Measurements from ENCODE around the gene KCP. TPM values are rescaled to one million over a fixed set of nuclear protein-coding genes. Genes with fewer than 3 reads are reported as not detected.

The KCP gene
- total RNA-seq, 2 experiments from 2014 or later, result 1.4 to 2.3 TPM

GRCh38 chr7:128904381-128905197 is 5.9 kb downstream of the KCP start:
- ChIA-PET POLR2A (no interaction called here), CTCF (ENCODE audit: unreplicated experiment) (no interaction called here)
- no peaks in the 10 kb centered on the region for H3K36me3 ChIP-seq (ENCODE audit: insufficient read depth, low read length)
- peaks cover 9% of the 10 kb centered on the region; the same call in 1 of the 2 replicates for H3K9me3 ChIP-seq (ENCODE audit: low read length)
- peak; percentile 85 for DNase-seq (ENCODE audit: low spot score)
- no TSS peak for BruUV-seq (replicated peaks)
- no peaks in the 10 kb centered on the region for H4K20me1 ChIP-seq (ENCODE audit: insufficient read depth, low read length)
- no peak overlapping the region for H3K27ac ChIP-seq (ENCODE audit: low read depth, low read length, poor library complexity, severe bottlenecking)
- peak overlapping the region; percentile 87 for H2AFZ ChIP-seq (ENCODE audit: low read length)
- no peak overlapping the region for H3K4me3 ChIP-seq (ENCODE audit: low read depth, low read length, poor library complexity, severe bottlenecking)
- H3K9me2 ChIP-seq (ENCODE audit: insufficient read depth, low read length), result no peaks in the 10 kb centered on the region
- H3K4me2 ChIP-seq (ENCODE audit: low read length), result peak overlapping the region; percentile 40
- intact Hi-C loops (cut with micrococcal nuclease; ENCODE audit: unreplicated experiment), result loop anchor here (1.0 to 5.0 kb wide), 2 partner anchors 187 to 308 kb away; no protein-coding TSS in a partner anchor
- H3K79me2 ChIP-seq (ENCODE audit: insufficient read depth, low read depth, low read length), result no peaks in the 10 kb centered on the region
- TF ChIP-seq EZH2phosphoT487 (IDR thresholded peaks at IDR 0.05; ENCODE audit: borderline replicate concordance, low read depth, low read length), result no peak
- TF ChIP-seq, protein P1, sequence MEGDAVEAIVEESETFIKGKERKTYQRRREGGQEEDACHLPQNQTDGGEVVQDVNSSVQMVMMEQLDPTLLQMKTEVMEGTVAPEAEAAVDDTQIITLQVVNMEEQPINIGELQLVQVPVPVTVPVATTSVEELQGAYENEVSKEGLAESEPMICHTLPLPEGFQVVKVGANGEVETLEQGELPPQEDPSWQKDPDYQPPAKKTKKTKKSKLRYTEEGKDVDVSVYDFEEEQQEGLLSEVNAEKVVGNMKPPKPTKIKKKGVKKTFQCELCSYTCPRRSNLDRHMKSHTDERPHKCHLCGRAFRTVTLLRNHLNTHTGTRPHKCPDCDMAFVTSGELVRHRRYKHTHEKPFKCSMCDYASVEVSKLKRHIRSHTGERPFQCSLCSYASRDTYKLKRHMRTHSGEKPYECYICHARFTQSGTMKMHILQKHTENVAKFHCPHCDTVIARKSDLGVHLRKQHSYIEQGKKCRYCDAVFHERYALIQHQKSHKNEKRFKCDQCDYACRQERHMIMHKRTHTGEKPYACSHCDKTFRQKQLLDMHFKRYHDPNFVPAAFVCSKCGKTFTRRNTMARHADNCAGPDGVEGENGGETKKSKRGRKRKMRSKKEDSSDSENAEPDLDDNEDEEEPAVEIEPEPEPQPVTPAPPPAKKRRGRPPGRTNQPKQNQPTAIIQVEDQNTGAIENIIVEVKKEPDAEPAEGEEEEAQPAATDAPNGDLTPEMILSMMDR (conservative IDR thresholded peaks at IDR 0.05; ENCODE audit: low read length), result peak; percentile 90
- H3K4me1 ChIP-seq (ENCODE audit: insufficient read depth, low read length, poor library complexity, severe bottlenecking), result peaks cover 5% of the 10 kb centered on the region

DNA sequence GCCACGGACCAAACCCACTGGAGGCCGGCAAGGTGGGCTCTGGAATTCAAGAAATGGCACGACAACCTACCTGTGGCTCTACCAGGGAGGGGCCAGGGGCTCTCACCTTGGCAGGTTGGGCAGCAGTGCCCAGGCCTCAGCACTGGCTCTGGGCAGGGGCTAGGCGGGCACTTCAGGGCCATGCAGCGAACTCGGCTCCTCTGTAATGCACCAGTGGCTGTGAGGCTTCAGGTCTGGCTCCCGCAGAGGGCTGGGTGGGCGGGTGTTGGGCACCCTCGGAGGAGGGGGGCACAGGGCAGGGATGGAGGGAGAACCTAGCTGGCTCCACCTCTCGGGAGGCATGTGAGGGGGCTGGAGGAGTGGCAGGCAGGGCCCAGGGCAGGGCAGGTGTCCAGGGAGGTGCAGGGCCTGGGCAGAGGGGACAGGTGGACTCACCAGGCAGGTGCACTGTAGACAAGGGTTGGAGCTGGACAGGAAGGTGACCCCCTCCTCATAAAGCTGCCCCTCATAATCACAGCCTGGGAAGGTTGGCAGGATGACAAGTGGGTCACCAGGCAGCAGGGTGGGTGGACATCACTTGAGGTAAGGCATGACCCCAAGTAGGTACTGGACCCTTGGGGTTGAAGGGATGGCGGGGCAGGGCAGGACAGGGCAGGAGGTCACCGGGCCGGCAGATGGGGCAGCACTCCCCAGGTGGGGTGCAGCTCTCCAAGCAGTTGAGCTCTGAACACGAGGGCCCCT is 6.7 kb downstream of the KCP start:
- CTCF ChIA-PET (ENCODE audit: unreplicated experiment), result no interaction called here
- H3K4me3 ChIP-seq (ENCODE audit: low read depth, low read length, poor library complexity, severe bottlenecking), result no peak overlapping the region
- no peaks in the 10 kb centered on the region for H4K20me1 ChIP-seq (ENCODE audit: insufficient read depth, low read length)
- peaks cover 17% of the 10 kb centered on the region; the same call in 1 of the 2 replicates for H3K9me3 ChIP-seq (ENCODE audit: low read length)
- no peaks in the 10 kb centered on the region for H3K36me3 ChIP-seq (ENCODE audit: insufficient read depth, low read length)
- H3K27ac ChIP-seq (ENCODE audit: low read depth, low read length, poor library complexity, severe bottlenecking), result no peak overlapping the region
- H3K9me2 ChIP-seq (ENCODE audit: insufficient read depth, low read length), result no peaks in the 10 kb centered on the region
- no TSS peak for BruUV-seq (replicated peaks)
- no peaks in the 10 kb centered on the region for H3K79me2 ChIP-seq (ENCODE audit: insufficient read depth, low read depth, low read length)
- peak overlapping the region; percentile 40 for H3K4me2 ChIP-seq (ENCODE audit: low read length)
- H3K4me1 ChIP-seq (ENCODE audit: insufficient read depth, low read length, poor library complexity, severe bottlenecking), result peaks cover 5% of the 10 kb centered on the region
- no peak overlapping the region for H2AFZ ChIP-seq (ENCODE audit: low read length)
- no peak for DNase-seq (ENCODE audit: low spot score)
- TF ChIP-seq, protein P1 (conservative IDR thresholded peaks at IDR 0.05; ENCODE audit: low read length), result no peak
- TF ChIP-seq EZH2phosphoT487 (IDR thresholded peaks at IDR 0.05; ENCODE audit: borderline replicate concordance, low read depth, low read length), result no peak
- intact Hi-C loops (cut with micrococcal nuclease; ENCODE audit: unreplicated experiment), result loop anchor here (1.0 to 5.0 kb wide), 2 partner anchors 188 to 309 kb away; no protein-coding TSS in a partner anchor
- POLR2A ChIA-PET, result no interaction called here
